DND-41 (cell line): Measurements from ENCODE around the gene DSTYK.

Experiments used
- ATAC-seq: fragments of 200-7000 bp; cut with Tn5 transposase; 3 replicates; pipeline ENCODE4 v1.9.1; 2021; ENCODE audit warnings: low read depth; ENCODE audit not compliant: insufficient read depth
- DNase-seq: peaks from one replicate; pipeline ENCODE4 v3.0.0-alpha.2; 2020
- H2AFZ ChIP-seq: 2 replicates; pipeline ENCODE4 v1.6.0; 2012; ENCODE audit warnings: low read depth, low read length
- H3K27ac ChIP-seq: 2 replicates; pipeline ENCODE4 v1.5.1; 2012; ENCODE audit warnings: low read length, inconsistent platforms
- H3K27me3 ChIP-seq: fragments of 200-600 bp; sonication (generic); 2 replicates; pipeline ENCODE4 v1.6.0; 2012; ENCODE audit warnings: low read length, mild to moderate bottlenecking, inconsistent platforms; ENCODE audit not compliant: insufficient read depth, poor library complexity
- H3K36me3 ChIP-seq: 2 replicates; pipeline ENCODE4 v1.5.1; 2012; ENCODE audit warnings: low read length, inconsistent platforms; ENCODE audit not compliant: insufficient read depth
- H3K4me1 ChIP-seq: 2 replicates; pipeline ENCODE4 v1.5.1; 2012; ENCODE audit warnings: mild to moderate bottlenecking, low read length; ENCODE audit not compliant: insufficient read depth
- H3K4me2 ChIP-seq: 2 replicates; pipeline ENCODE4 v1.6.0; 2012; ENCODE audit warnings: mild to moderate bottlenecking, moderate library complexity, low read length, inconsistent platforms; ENCODE audit not compliant: insufficient read depth
- H3K4me3 ChIP-seq, 2 experiments: fragments of 200-600 bp in 1 of 2; shearing (Covaris generic) in 1 of 2; 2 replicates each; pipeline ENCODE4 v1.5.1; 2012 to 2016; ENCODE audit warnings: inconsistent platforms in 2 of 2, low read length in 2 of 2, mild to moderate bottlenecking in 2 of 2, low read depth in 1 of 2, moderate library complexity in 1 of 2
- H3K79me2 ChIP-seq: 2 replicates; pipeline ENCODE4 v1.6.0; 2012; ENCODE audit warnings: low read length, inconsistent platforms; ENCODE audit not compliant: insufficient read depth
- H3K9ac ChIP-seq: 2 replicates; pipeline ENCODE4 v1.6.0; 2012; ENCODE audit warnings: low read depth, mild to moderate bottlenecking, inconsistent platforms, low read length, moderate library complexity
- H3K9me3 ChIP-seq: 2 replicates; pipeline ENCODE4 v1.5.1; 2012; ENCODE audit warnings: low read length, moderate library complexity, mild to moderate bottlenecking, inconsistent platforms; ENCODE audit not compliant: insufficient read depth, severe bottlenecking
- H4K20me1 ChIP-seq: 2 replicates; pipeline ENCODE4 v1.6.0; 2012; ENCODE audit warnings: low read length; ENCODE audit not compliant: insufficient read depth
- CTCF ChIP-seq: IDR thresholded peaks from 2 replicates; pipeline ENCODE4 v1.5.1; 2012; ENCODE audit warnings: borderline replicate concordance, low read length, moderate library complexity, mild to moderate bottlenecking; ENCODE audit not compliant: poor library complexity, severe bottlenecking; ENCODE audit errors: extremely low read depth
- EZH2 ChIP-seq: IDR thresholded peaks from 3 replicates; pipeline ENCODE4 v1.6.1; 2012; ENCODE audit warnings: borderline replicate concordance, low read depth, mild to moderate bottlenecking, moderate library complexity, low read length, inconsistent platforms; ENCODE audit not compliant: severe bottlenecking

DSTYK gene

GRCh38 chr1:205199090-205199930 lies 12.2 kb downstream of the DSTYK start:
- no peak for DNase-seq

GRCh38 chr1:205192287-205192686 lies 19.2 kb downstream of the DSTYK start:
- Histone ChIP-seq H4K20me1 (peaks cover 5% of the 10 kb centered on the region), H3K36me3 (peaks cover 4% of the 10 kb centered on the region; the same call in 1 of the 2 replicates), H3K9me3 (peaks cover 7% of the 10 kb centered on the region), H3K4me2 (no peak overlapping the region), H3K4me1 (no peaks in the 10 kb centered on the region), H3K27ac (no peak overlapping the region), H3K79me2 (no peaks in the 10 kb centered on the region), H3K27me3 (no peaks in the 10 kb centered on the region), H3K4me3 (no peak overlapping the region), H3K9ac (no peak overlapping the region), H2AFZ (no peak overlapping the region)
- ATAC-seq, result no peak
- no peak for DNase-seq
- no peak for TF ChIP-seq CTCF
- no peak for TF ChIP-seq EZH2

More at GRCh38 chr1:205199090-205199930, 12.2 kb downstream of the DSTYK start:
- no peaks in the 10 kb centered on the region for H3K27me3 ChIP-seq
- H3K36me3 ChIP-seq, result no peaks in the 10 kb centered on the region
- TF ChIP-seq EZH2 (no peak), CTCF (no peak)
- peaks cover 5% of the 10 kb centered on the region for H4K20me1 ChIP-seq
- ATAC-seq, result no peak
- no peak overlapping the region for H2AFZ ChIP-seq
- no peak overlapping the region for H3K4me3 ChIP-seq
- no peak overlapping the region for H3K4me2 ChIP-seq
- no peak overlapping the region for H3K27ac ChIP-seq
- H3K79me2 ChIP-seq, result no peaks in the 10 kb centered on the region
- peaks cover 3% of the 10 kb centered on the region for H3K9me3 ChIP-seq
- no peak overlapping the region for H3K9ac ChIP-seq
- no peaks in the 10 kb centered on the region for H3K4me1 ChIP-seq

GRCh38 chr1:205191622-205192021 lies 19.9 kb downstream of the DSTYK start:
- ATAC-seq (no peak), DNase-seq (no peak)
- no peaks in the 10 kb centered on the region for H3K27me3 ChIP-seq
- no peak overlapping the region for H3K9ac ChIP-seq
- no peak overlapping the region for H3K4me3 ChIP-seq
- H3K4me1 ChIP-seq, result no peaks in the 10 kb centered on the region
- H3K36me3 ChIP-seq, result peaks cover 4% of the 10 kb centered on the region; the same call in 1 of the 2 replicates
- H3K79me2 ChIP-seq, result no peaks in the 10 kb centered on the region
- H3K9me3 ChIP-seq, result peaks cover 7% of the 10 kb centered on the region
- H3K4me2 ChIP-seq, result no peak overlapping the region
- H2AFZ ChIP-seq, result no peak overlapping the region
- no peak overlapping the region for H3K27ac ChIP-seq
- peaks cover 6% of the 10 kb centered on the region for H4K20me1 ChIP-seq
- TF ChIP-seq CTCF, result no peak
- TF ChIP-seq EZH2, result no peak
